ENCODE data around the gene FSTL4.

- no peak for TF ChIP-seq CTCF (IDR thresholded peaks at IDR 0.05)
- no peak for TF ChIP-seq POLR2A (IDR thresholded peaks at IDR 0.05)
Measured at GRCh38 chr5:133503511-133503910, 108.8 kb downstream of the FSTL4 start.

All from upper lobe of left lung (tissue), 4 donors.